OCI-LY3 (cell line): ENCODE data around the gene TBC1D22B.
"Not testable (repeated sequence)": the region's sequence is repeated elsewhere in the genome, so short reads cannot be mapped to it uniquely, and the experiment has no call there.

ENCODE experiments used
- H2AFZ ChIP-seq: fragments of 200-600, 300-600 bp; shearing (Covaris generic); 2 replicates; pipeline ENCODE4 v1.6.0; 2014; ENCODE audit warnings: antibody characterized with exemption, low read depth, low read length
- H3K27ac ChIP-seq: fragments of 200-600, 300-600 bp; sonication (generic); 2 replicates; pipeline ENCODE4 v1.5.1; 2014; ENCODE audit warnings: mild to moderate bottlenecking, low read length, moderate library complexity, mixed read lengths
- H3K27me3 ChIP-seq: fragments of 200-600, 300-600 bp; sonication (generic); 2 replicates; pipeline ENCODE4 v1.6.1; 2014; ENCODE audit warnings: low read depth, low read length, mixed read lengths
- H3K36me3 ChIP-seq: fragments of 200-600, 300-600 bp; sonication (generic); replicated peaks from 2 replicates; pipeline ENCODE3; 2014; ENCODE audit warnings: low read depth, low read length, mixed read lengths
- H3K4me1 ChIP-seq: fragments of 300-600, 200-600 bp; sonication (generic); 2 replicates; pipeline ENCODE4 v1.6.1; 2014; ENCODE audit warnings: low read length, mixed read lengths
- H3K4me2 ChIP-seq: fragments of 200-600, 300-600 bp; sonication (generic); 2 replicates; pipeline ENCODE4 v1.6.1; 2014; ENCODE audit warnings: low read length, mixed read lengths
- H3K4me3 ChIP-seq: fragments of 300-600, 200-600 bp; sonication (generic); 2 replicates; pipeline ENCODE4 v1.5.1; 2014; ENCODE audit warnings: antibody characterized with exemption, mild to moderate bottlenecking, low read length, moderate library complexity
- H3K79me2 ChIP-seq: fragments of 300-600, 200-600 bp; shearing (Covaris generic); 2 replicates; pipeline ENCODE4 v1.6.1; 2014; ENCODE audit warnings: mild to moderate bottlenecking, low read length, mixed read lengths
- H3K9ac ChIP-seq: fragments of 300-600, 200-600 bp; shearing (Covaris generic); 2 replicates; pipeline ENCODE4 v1.6.0; 2014; ENCODE audit warnings: mild to moderate bottlenecking, low read length, moderate library complexity
- H3K9me3 ChIP-seq: fragments of 200-600, 300-600 bp; shearing (Covaris generic); 2 replicates; pipeline ENCODE4 v1.6.1; 2014; ENCODE audit warnings: low read length, mixed read lengths; ENCODE audit not compliant: insufficient read depth
- H4K20me1 ChIP-seq: fragments of 200-600, 300-600 bp; sonication (generic); 2 replicates; pipeline ENCODE4 v1.6.1; 2016; ENCODE audit warnings: low read length, mixed read lengths; ENCODE audit not compliant: insufficient read depth
- EZH2phosphoT487 ChIP-seq: fragments of 200-600 bp; shearing (Covaris generic); IDR thresholded peaks from 2 replicates; pipeline ENCODE4 v1.6.1; 2018; ENCODE audit warnings: antibody characterized with exemption, mixed run types, low read depth
- TF ChIP-seq, protein P1 (sequence below): fragments of 200-600, 300-600 bp; sonication (generic); IDR thresholded peaks from 2 replicates; pipeline ENCODE4 v1.5.1; 2014; ENCODE audit warnings: antibody characterized with exemption, low read length, low read depth

The TBC1D22B gene

GRCh38 chr6:37334047-37334446, 76.5 kb downstream of the TBC1D22B start:
- Histone ChIP-seq H3K9ac (no peak overlapping the region), H3K27ac (no peak overlapping the region)

DNA sequence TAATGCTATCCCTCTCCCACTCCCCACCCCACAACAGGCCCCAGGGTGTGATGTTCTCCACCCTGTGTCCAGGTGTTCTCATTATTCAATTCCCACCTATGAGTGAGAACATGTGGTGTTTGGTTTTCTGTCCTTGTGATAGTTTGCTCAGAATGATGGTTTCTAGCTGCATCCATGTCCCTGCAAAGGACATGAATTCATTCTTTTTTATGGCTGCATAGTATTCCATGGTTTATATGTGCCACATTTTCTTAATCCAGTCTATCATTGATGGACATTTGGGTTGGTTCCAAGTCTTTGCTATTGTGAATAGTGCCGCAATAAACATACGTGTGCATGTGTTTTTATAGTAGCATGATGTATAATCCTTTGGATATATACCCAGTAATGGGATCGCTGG, 80.7 kb downstream of the TBC1D22B start:
- H3K4me1 ChIP-seq = not testable (repeated sequence)

More at GRCh38 chr6:37334047-37334446, 76.5 kb downstream of the TBC1D22B start:
- no peaks in the 10 kb centered on the region for H3K4me1 ChIP-seq
- H2AFZ ChIP-seq = no peak overlapping the region
- no peaks in the 10 kb centered on the region for H4K20me1 ChIP-seq
- no peaks in the 10 kb centered on the region for H3K79me2 ChIP-seq
- peaks cover 10% of the 10 kb centered on the region for H3K36me3 ChIP-seq
- no peaks in the 10 kb centered on the region for H3K27me3 ChIP-seq
- TF ChIP-seq, protein P1, sequence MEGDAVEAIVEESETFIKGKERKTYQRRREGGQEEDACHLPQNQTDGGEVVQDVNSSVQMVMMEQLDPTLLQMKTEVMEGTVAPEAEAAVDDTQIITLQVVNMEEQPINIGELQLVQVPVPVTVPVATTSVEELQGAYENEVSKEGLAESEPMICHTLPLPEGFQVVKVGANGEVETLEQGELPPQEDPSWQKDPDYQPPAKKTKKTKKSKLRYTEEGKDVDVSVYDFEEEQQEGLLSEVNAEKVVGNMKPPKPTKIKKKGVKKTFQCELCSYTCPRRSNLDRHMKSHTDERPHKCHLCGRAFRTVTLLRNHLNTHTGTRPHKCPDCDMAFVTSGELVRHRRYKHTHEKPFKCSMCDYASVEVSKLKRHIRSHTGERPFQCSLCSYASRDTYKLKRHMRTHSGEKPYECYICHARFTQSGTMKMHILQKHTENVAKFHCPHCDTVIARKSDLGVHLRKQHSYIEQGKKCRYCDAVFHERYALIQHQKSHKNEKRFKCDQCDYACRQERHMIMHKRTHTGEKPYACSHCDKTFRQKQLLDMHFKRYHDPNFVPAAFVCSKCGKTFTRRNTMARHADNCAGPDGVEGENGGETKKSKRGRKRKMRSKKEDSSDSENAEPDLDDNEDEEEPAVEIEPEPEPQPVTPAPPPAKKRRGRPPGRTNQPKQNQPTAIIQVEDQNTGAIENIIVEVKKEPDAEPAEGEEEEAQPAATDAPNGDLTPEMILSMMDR = no peak
- TF ChIP-seq EZH2phosphoT487 = no peak
- H3K4me2 ChIP-seq = no peak overlapping the region
- no peaks in the 10 kb centered on the region for H3K9me3 ChIP-seq
- H3K4me3 ChIP-seq = no peak overlapping the region

GRCh38 chr6:37338745-37339255, 81.2 kb downstream of the TBC1D22B start:
- Histone ChIP-seq H3K27me3 (peaks cover 6% of the 10 kb centered on the region; the same call in 1 of the 2 replicates), H4K20me1 (no peaks in the 10 kb centered on the region), H3K4me2 (no peak overlapping the region), H3K9me3 (no peaks in the 10 kb centered on the region), H3K27ac (no peak overlapping the region), H3K4me3 (no peak overlapping the region), H3K79me2 (no peaks in the 10 kb centered on the region), H3K9ac (no peak overlapping the region), H2AFZ (no peak overlapping the region), H3K36me3 (no peaks in the 10 kb centered on the region), H3K4me1 (no peaks in the 10 kb centered on the region)
- no peak for TF ChIP-seq EZH2phosphoT487
- TF ChIP-seq, protein P1 = no peak

More for the DNA sequence above, 80.7 kb downstream of the TBC1D22B start:
- not testable (repeated sequence) for H3K27ac ChIP-seq, H4K20me1 ChIP-seq, H3K79me2 ChIP-seq, H3K9me3 ChIP-seq, H3K9ac ChIP-seq, H2AFZ ChIP-seq, H3K4me2 ChIP-seq, H3K36me3 ChIP-seq, H3K27me3 ChIP-seq, H3K4me3 ChIP-seq

- no peak overlapping the region for H3K4me2 ChIP-seq
- peaks cover 6% of the 10 kb centered on the region; the same call in 1 of the 2 replicates for H3K27me3 ChIP-seq
- H3K4me3 ChIP-seq = no peak overlapping the region
- no peaks in the 10 kb centered on the region for H3K36me3 ChIP-seq
- no peaks in the 10 kb centered on the region for H4K20me1 ChIP-seq
- no peaks in the 10 kb centered on the region for H3K4me1 ChIP-seq
- H3K27ac ChIP-seq = no peak overlapping the region
- H3K79me2 ChIP-seq = no peaks in the 10 kb centered on the region
- no peaks in the 10 kb centered on the region for H3K9me3 ChIP-seq
- H3K9ac ChIP-seq = no peak overlapping the region
- no peak overlapping the region for H2AFZ ChIP-seq
- TF ChIP-seq, protein P1 = no peak
- TF ChIP-seq EZH2phosphoT487 = no peak
Measured at GRCh38 chr6:37339741-37340638, 82.4 kb downstream of the TBC1D22B start.
